ENCODE data around the gene SAPCD2.

GRCh38 chr9:137114613-137115393 is 44.4 kb upstream of the SAPCD2 start, which contains the start of gene DPP7:
- TF ChIP-seq ZNF274 (IDR thresholded peaks at IDR 0.05; ENCODE audit: low read depth, low read length) (no peak), YY1 (IDR thresholded peaks at IDR 0.05; ENCODE audit: insufficient read depth, insufficient read length) (no peak), SUZ12 (IDR thresholded peaks at IDR 0.05; ENCODE audit: extremely low read depth, insufficient read depth, insufficient read length) (no peak)

Data from NT2/D1 (cell line).